Measurements from ENCODE around the gene TAAR9.
"Not testable (repeated sequence)": the region's sequence is repeated elsewhere in the genome, so short reads cannot be mapped to it uniquely, and the experiment has no call there.

The TAAR9 gene

DNA sequence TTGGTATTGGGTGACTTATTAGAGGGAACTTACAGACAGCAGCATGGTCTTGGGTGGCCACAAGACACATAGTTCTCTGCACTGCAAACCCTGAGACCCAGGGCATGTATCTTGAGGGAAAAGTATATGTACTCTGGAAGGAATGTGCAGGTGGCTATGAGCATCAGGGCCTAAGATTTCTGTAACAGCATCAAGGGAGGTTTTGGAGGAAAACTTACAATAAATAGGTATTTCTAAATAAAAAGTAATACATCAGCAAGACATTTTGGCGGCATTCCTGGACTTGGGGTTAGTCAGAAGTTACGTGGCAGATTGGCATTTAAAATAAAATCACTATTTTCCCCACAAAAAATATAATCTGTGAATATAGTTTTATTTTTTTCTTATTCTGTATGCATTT is 17.1 kb upstream of the TAAR9 start:
- no peak for DNase-seq

GRCh38 chr6:132524646-132525045 is 13.4 kb upstream of the TAAR9 start:
- DNase-seq = no peak

- no peak for DNase-seq
Observed at GRCh38 chr6:132525866-132526265, 12.2 kb upstream of the TAAR9 start.

GRCh38 chr6:132526461-132526860 is 11.6 kb upstream of the TAAR9 start:
- no peak for DNase-seq

DNA sequence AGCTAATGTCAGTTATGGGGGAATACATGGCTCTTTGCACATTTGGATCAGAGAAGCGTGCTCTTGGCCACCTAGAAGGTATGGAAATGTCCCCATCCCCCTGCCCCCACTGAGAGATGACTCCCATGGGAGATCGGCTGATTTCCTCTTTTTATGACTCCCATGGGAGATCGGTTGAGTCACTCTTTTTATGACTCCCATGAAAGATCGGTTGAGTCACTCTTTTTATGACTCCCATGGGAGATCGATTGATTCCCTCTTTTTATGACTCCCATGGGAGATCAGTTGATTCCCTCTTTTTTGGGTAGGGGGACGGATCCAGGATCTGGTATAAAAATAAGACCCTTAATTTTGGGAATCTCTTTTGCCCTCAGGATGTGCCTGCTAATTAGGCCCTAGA is 10.3 kb upstream of the TAAR9 start:
- no peak for DNase-seq

DNA sequence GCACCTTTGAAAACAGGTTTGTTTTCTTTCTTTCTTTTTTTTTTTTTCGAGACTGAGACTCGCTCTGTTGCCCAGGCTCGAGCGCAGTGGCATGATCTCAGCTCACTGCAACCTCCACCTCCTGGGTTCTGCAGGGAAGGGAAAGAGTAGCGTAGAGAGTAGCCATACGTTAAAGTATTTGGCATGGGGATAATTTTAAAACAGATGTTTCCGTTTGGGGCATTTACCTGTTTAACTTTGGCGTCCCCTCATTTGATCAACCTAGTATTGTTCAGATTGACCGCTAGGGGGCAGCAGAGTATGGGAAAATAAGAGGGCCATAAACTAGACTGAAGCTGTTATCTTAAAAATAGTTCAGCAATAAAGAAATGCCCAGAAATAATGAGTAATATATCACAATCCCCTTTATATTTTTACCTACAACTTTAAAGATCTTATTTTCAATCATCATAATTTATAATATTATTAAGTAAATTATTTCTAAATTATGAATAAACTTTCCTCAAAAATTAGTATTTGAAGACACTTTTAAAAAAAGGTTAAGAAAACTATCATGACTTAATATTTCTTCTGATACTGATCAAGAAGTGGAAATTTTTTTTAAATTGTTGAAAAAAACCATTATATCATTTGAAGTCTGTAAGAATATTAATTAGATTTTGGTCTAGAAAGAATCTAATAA is 7.6 kb upstream of the TAAR9 start:
- no peak for DNase-seq

GRCh38 chr6:132534546-132534945 is 3.5 kb upstream of the TAAR9 start:
- DNase-seq = not testable (repeated sequence)

DNA sequence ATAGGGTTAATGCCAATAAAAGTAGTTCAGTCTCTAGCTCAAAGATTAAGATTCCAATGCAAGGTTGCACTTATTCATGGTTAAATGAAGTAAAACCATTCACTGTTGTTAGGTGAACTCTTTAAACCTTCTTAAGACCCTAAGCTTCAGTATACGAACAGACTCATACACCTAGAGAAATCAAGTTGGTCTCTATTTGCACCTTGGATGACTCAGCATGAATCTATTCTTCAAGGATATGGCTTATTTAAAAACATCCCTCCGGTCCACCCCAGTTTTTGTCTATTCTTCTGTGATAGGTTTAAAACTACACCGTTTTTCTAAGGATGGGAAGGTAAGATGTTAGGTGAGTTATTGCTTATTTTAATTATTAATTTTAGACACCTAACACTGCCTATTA is 932 bp upstream of the TAAR9 start:
- DNase-seq = no peak

GRCh38 chr6:132544826-132545225 is 6.7 kb downstream of the TAAR9 start:
- DNase-seq = no peak

GRCh38 chr6:132548746-132549463 is 10.8 kb downstream of the TAAR9 start:
- no peak for DNase-seq

- no peak for DNase-seq
Observed at GRCh38 chr6:132551214-132551613, 13.1 kb downstream of the TAAR9 start.

DNA sequence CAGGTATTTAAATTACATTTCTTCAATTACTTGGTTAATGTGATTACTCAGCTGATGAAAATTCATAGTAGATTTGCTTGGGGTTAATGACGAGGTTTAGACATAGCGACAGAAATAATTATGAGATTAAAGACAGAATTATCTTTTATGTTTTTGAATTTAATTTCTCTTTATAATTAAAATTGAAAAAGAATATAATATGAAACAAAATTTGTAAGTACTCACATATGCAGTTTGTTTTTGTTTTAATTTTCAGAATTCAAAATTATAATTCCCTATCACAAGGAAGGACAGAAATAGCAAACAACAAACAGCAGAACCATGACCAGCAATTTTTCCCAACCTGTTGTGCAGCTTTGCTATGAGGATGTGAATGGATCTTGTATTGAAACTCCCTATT is 14.3 kb downstream of the TAAR9 start, which contains the start of gene TAAR8:
TAAR8 (plus strand) TSS at position 301 of the 400 bp plus-strand sequence; CDS start at position 322, 21 bp downstream.
- DNase-seq = no peak

DNA sequence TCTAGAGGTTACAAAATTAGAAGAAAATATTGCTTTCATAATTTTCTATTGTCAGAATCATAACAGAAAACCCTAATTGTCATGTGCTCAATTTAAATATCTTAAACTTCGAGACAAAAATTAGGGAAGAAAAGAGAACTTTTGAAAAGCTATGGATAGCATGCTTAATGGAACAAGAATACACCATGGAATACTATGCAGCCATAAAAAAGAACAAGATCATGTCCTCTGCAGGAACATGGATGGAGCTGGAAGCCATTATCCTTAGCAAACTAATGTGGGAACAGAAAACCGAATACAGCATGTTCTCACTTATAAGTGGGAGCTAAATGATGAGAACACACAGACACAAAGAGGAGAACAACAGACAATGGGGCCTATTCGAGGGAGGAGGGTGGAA is 22.0 kb downstream of the TAAR9 start:
- DNase-seq = not testable (repeated sequence)

DNA sequence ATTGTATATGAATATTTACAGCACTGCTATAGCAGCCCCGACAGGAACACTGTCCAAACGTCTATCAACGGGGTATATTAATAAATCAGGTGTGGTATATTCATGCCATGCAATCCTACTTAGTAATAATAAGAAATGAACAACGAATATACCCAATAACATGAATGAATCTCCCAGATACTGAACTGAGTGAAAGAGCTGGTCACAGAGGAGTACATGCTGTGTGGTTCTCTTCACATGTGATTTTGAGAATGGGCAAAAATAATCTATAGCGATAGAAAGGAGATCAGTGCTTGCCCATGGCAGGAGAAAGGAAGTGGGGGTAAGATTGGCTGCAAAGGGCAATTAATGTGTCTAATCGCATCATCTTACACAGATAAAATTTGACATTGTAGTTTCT is 28.3 kb downstream of the TAAR9 start:
- no peak for DNase-seq

DNA sequence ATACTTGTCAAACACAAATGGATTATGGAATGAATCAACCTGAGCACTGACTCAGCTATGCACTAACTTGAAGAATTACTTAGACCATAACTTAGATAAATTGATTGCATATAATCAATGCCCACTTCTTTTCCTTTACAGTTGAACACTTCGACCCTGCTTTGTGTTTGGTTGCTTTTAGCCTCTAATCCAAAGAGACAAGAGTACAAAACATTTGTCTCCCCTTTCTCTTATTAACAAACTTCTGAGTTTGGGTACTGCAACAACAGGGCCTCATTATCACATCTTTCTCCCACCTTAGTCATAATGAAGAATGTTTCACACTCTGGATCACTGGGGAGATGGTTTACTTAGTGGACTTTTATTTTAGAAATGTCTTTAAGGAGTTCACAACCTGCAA is 29.5 kb downstream of the TAAR9 start:
- DNase-seq = no peak

- DNase-seq = no peak
Observed at GRCh38 chr6:132568611-132569010, 30.5 kb downstream of the TAAR9 start.

DNA sequence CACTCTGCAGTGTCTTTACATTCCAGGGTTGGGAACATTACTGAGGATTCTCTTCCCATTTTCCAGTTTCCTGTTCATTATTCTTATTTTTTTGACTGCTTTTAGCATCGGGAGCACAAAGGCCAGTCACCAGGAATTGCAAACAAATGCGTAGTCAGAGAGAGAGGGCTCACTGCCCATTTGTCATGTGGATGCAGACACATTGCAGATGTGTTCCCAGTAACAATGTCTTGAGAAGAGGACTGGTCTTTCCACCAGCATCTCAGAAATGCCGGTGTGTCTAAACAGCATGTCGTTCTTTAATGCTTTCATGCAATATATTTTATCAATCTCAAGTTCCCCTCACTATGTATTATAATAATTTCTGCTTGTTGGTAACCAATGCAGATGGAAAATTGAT is 31.1 kb downstream of the TAAR9 start:
- DNase-seq = no peak

DNA sequence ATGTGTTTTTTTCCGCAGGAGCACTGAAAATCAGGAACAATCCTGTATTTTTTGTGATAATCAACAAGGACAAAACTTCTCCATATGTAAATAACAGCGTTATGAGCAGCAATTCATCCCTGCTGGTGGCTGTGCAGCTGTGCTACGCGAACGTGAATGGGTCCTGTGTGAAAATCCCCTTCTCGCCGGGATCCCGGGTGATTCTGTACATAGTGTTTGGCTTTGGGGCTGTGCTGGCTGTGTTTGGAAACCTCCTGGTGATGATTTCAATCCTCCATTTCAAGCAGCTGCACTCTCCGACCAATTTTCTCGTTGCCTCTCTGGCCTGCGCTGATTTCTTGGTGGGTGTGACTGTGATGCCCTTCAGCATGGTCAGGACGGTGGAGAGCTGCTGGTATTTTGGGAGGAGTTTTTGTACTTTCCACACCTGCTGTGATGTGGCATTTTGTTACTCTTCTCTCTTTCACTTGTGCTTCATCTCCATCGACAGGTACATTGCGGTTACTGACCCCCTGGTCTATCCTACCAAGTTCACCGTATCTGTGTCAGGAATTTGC is 32.2 kb downstream of the TAAR9 start, which contains the start of gene TAAR6:
TAAR6 (plus strand) TSS at position 102 of the 557 bp plus-strand sequence; CDS start at position 102, 0 bp downstream.
- no peak for DNase-seq

DNA sequence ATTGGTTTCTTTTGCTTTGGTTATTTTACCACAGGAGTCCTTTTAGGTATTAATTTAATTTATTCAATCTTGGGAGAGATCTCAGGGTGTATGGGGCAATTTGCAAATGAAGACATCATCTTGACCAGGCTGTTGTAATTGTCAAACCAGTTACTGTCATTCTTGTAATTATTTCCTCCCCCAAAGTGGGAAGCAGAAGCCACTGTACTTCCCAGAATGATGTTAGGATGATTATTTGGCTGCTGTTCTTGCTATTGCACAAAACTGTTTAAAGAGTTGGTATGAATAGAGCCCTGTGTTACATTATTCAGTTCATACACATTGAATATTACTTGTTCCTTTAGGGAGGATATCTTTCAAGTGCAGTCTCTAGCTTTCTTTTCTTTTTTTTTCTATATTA is 33.7 kb downstream of the TAAR9 start:
- DNase-seq = no peak

DNA sequence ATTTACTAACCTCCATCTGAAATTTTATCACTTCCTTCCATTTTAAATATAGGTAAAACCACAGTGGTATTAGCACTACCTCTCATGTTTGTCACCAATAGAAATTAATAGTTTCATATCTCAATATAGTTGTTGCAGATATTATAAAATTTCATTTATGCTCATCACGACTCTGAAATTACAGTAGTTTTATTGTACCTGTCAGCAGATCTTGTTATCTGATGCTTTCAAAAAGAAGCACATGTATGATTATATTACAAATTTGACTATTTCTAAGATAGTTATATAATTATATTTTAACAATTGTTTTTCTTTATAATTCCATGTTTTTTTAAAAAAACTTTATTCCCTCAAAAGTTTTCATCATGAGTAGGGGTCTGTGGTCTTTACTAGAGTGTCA is 46.6 kb downstream of the TAAR9 start:
- no peak for DNase-seq

GRCh38 chr6:132587424-132587823 is 49.3 kb downstream of the TAAR9 start:
- DNase-seq = no peak

All from NCI-H1048 (cell line).